ENCODE results near the gene GPR161.

DNA sequence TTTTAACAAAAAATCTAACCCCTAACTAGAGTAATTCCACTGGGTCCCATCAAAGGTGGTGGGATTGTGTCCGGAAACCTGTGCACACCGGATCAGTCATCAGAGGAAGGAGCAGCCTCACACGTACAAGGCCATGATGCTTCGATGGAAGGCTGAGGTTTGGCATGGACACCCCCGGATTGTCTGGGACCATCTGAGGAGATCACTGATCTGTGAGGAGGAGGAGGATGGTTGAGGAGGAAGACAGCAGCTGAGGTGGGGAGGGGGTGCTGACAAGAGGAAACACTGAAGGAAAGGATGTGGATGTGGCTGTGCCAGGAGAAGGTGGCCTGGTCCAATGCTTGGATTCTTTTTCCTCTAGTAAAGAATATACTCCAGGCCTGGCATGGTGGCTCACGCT, 41.3 kb downstream of the GPR161 start:
- TF ChIP-seq EZH2 (IDR thresholded peaks at IDR 0.05; ENCODE audit: low read depth) = no peak
- TF ChIP-seq, protein P1, sequence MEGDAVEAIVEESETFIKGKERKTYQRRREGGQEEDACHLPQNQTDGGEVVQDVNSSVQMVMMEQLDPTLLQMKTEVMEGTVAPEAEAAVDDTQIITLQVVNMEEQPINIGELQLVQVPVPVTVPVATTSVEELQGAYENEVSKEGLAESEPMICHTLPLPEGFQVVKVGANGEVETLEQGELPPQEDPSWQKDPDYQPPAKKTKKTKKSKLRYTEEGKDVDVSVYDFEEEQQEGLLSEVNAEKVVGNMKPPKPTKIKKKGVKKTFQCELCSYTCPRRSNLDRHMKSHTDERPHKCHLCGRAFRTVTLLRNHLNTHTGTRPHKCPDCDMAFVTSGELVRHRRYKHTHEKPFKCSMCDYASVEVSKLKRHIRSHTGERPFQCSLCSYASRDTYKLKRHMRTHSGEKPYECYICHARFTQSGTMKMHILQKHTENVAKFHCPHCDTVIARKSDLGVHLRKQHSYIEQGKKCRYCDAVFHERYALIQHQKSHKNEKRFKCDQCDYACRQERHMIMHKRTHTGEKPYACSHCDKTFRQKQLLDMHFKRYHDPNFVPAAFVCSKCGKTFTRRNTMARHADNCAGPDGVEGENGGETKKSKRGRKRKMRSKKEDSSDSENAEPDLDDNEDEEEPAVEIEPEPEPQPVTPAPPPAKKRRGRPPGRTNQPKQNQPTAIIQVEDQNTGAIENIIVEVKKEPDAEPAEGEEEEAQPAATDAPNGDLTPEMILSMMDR (conservative IDR thresholded peaks at IDR 0.05) = no peak

Data from PC-9 (cell line).